A673 (cell line): ENCODE measurements around the gene SMCO1.

Source experiments
- EZH2 ChIP-seq: fragments of 200-600 bp; sonication (generic); IDR thresholded peaks from 2 replicates; pipeline ENCODE4 v1.6.1; 2017; ENCODE audit warnings: borderline replicate concordance, low read depth, mild to moderate bottlenecking, mixed read lengths, antibody characterized with exemption, low read length; ENCODE audit not compliant: poor library complexity, severe bottlenecking
- TF ChIP-seq, protein P1 (sequence below): fragments of 300-800, 200-600 bp; sonication (generic); conservative IDR thresholded peaks from 2 replicates; pipeline ENCODE4 v1.5.1; 2017; ENCODE audit warnings: low read depth, mild to moderate bottlenecking, antibody characterized with exemption, low read length, moderate library complexity, mixed read lengths

DNA sequence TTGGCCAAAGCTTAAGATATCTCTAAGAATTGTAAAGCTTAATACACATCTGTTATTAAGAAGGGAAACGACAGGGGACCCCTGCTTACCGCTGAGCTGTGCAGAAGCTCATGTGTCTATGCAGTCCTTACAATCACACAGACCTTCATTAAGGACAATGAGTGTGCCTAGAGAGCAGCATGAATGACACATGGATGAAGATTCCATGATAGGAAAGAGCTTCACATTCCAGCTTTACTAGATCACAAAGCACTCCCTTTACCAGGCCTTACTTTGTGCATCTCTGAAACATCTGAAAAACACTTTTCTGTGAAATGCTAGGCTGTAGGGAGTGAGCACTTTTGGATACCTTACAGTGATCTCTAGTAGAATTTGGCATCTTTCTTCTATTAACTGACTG, 43.6 kb downstream of the SMCO1 start:
- TF ChIP-seq, protein P1, sequence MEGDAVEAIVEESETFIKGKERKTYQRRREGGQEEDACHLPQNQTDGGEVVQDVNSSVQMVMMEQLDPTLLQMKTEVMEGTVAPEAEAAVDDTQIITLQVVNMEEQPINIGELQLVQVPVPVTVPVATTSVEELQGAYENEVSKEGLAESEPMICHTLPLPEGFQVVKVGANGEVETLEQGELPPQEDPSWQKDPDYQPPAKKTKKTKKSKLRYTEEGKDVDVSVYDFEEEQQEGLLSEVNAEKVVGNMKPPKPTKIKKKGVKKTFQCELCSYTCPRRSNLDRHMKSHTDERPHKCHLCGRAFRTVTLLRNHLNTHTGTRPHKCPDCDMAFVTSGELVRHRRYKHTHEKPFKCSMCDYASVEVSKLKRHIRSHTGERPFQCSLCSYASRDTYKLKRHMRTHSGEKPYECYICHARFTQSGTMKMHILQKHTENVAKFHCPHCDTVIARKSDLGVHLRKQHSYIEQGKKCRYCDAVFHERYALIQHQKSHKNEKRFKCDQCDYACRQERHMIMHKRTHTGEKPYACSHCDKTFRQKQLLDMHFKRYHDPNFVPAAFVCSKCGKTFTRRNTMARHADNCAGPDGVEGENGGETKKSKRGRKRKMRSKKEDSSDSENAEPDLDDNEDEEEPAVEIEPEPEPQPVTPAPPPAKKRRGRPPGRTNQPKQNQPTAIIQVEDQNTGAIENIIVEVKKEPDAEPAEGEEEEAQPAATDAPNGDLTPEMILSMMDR = no peak
- TF ChIP-seq EZH2 = no peak
